Measurements from ENCODE around the gene LY6G5B.

DNA sequence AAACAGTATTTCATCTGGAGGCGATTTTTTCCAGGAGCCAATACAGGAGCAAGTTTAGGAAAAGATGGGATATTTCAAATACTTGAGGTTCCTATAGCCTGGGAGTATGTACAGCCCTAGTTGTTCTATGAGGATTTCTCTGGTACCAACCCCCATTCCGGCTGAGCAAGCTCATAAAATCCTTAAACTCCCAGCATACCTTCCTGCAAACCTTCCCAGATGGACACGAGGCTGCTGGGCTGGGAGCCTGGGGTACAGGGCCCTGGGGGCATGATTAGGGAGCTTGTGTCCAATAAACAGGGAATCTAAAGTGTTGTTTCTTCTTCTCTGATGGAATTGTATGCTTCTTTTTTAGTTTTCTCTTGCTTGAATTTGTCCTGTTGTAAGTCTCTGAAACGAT is 47.8 kb upstream of the LY6G5B start:
- TF ChIP-seq, protein P1, sequence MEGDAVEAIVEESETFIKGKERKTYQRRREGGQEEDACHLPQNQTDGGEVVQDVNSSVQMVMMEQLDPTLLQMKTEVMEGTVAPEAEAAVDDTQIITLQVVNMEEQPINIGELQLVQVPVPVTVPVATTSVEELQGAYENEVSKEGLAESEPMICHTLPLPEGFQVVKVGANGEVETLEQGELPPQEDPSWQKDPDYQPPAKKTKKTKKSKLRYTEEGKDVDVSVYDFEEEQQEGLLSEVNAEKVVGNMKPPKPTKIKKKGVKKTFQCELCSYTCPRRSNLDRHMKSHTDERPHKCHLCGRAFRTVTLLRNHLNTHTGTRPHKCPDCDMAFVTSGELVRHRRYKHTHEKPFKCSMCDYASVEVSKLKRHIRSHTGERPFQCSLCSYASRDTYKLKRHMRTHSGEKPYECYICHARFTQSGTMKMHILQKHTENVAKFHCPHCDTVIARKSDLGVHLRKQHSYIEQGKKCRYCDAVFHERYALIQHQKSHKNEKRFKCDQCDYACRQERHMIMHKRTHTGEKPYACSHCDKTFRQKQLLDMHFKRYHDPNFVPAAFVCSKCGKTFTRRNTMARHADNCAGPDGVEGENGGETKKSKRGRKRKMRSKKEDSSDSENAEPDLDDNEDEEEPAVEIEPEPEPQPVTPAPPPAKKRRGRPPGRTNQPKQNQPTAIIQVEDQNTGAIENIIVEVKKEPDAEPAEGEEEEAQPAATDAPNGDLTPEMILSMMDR (IDR thresholded peaks at IDR 0.05): no peak
- no peak for TF ChIP-seq EZH2 (IDR thresholded peaks at IDR 0.05; ENCODE audit: borderline replicate concordance, insufficient read depth, low read depth, low read length, poor library complexity, severe bottlenecking)
